MM.1S (cell line): ENCODE results near the gene SETD9.

Source experiments
- DNase-seq: peaks from one replicate; pipeline ENCODE4 v3.0.0-alpha.2; 2015
- H2AFZ ChIP-seq: fragments of 300-600 bp; sonication (generic); 2 replicates; pipeline ENCODE4 v1.6.0; 2016; ENCODE audit warnings: antibody characterized with exemption, low read length
- H3F3A ChIP-seq: fragments of 300-600 bp; sonication (generic); 2 replicates; pipeline ENCODE4 v1.6.1; 2016; ENCODE audit warnings: mild to moderate bottlenecking, antibody characterized with exemption, low read length, moderate library complexity, mixed read lengths; ENCODE audit not compliant: insufficient read depth
- H3K27ac ChIP-seq: fragments of 300-600 bp; sonication (generic); 2 replicates; pipeline ENCODE4 v1.5.1; 2016; ENCODE audit warnings: mild to moderate bottlenecking, low read length
- H3K27me3 ChIP-seq: fragments of 300-600 bp; sonication (generic); replicated peaks from 2 replicates; pipeline ENCODE4 v1.6.0; 2016; ENCODE audit warnings: low read length; ENCODE audit not compliant: insufficient read depth
- H3K36me3 ChIP-seq: fragments of 300-600 bp; sonication (generic); replicated peaks from 2 replicates; pipeline ENCODE4 v1.6.1; 2016; ENCODE audit warnings: mild to moderate bottlenecking, low read length, mixed read lengths; ENCODE audit not compliant: insufficient read depth
- H3K4me1 ChIP-seq: fragments of 300-600 bp; sonication (generic); 2 replicates; pipeline ENCODE4 v1.6.1; 2016; ENCODE audit warnings: low read length, mixed read lengths
- H3K4me2 ChIP-seq: fragments of 300-600 bp; sonication (generic); 2 replicates; pipeline ENCODE4 v1.6.0; 2016; ENCODE audit warnings: low read depth, low read length
- H3K4me3 ChIP-seq: fragments of 300-600 bp; sonication (generic); 2 replicates; pipeline ENCODE4 v1.5.1; 2016; ENCODE audit warnings: low read length, mixed read lengths
- H3K79me2 ChIP-seq: fragments of 300-600 bp; sonication (generic); 2 replicates; pipeline ENCODE4 v1.6.1; 2016; ENCODE audit warnings: mixed run types, low read length, mixed read lengths
- H3K9ac ChIP-seq: fragments of 300-600 bp; sonication (generic); 2 replicates; pipeline ENCODE4 v1.6.1; 2016; ENCODE audit warnings: low read length, mixed read lengths
- H3K9me2 ChIP-seq: fragments of 300-600 bp; sonication (generic); replicated peaks from 2 replicates; pipeline ENCODE4 v1.6.1; 2016; ENCODE audit warnings: mild to moderate bottlenecking, low read length, mixed read lengths; ENCODE audit not compliant: insufficient read depth
- H3K9me3 ChIP-seq: fragments of 300-600 bp; sonication (generic); replicated peaks from 2 replicates; pipeline ENCODE4 v1.6.1; 2016; ENCODE audit warnings: mild to moderate bottlenecking, low read length, mixed read lengths; ENCODE audit not compliant: insufficient read depth
- H4K20me1 ChIP-seq: fragments of 300-600 bp; sonication (generic); 2 replicates; pipeline ENCODE4 v1.6.1; 2016; ENCODE audit warnings: mild to moderate bottlenecking, low read length, moderate library complexity, mixed read lengths; ENCODE audit not compliant: insufficient read depth
- CTCF ChIP-seq: fragments of 300-600 bp; sonication (generic); IDR thresholded peaks from 2 replicates; pipeline ENCODE4 v1.5.1; 2016; ENCODE audit warnings: antibody characterized with exemption, low read length, mixed read lengths
- EZH2 ChIP-seq: fragments of 300-600 bp; sonication (generic); optimal IDR thresholded peaks from 2 replicates; pipeline ENCODE3; 2017; ENCODE audit warnings: low read depth, mild to moderate bottlenecking, antibody characterized with exemption, low read length, mixed read lengths
- EZH2phosphoT487 ChIP-seq: fragments of 300-600 bp; sonication (generic); IDR thresholded peaks from 2 replicates; pipeline ENCODE4 v1.6.1; 2018; ENCODE audit warnings: antibody characterized with exemption, low read length

Gene SETD9

DNA sequence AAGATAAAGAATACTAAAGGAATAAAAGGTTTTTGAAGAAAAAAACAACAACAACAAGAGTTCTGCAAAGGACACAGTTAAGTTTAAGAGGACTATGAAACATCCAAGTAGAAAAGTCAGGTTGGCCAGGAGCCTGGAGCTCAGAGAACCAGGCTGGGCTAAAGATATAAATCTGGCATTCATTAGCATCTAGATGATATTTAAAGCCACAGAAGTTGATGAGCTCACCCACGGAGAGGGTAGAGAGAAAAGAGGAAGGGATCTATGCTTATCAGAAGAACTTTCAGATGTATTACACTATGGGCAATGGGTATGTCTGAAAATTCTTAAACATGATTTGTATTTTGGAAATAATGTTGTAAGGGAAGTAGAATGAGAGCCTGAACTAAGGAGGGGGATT lies 32.6 kb downstream of the SETD9 start:
- no peaks in the 10 kb centered on the region for H3K9me2 ChIP-seq
- TF ChIP-seq EZH2phosphoT487 (no peak), EZH2 (no peak), CTCF (no peak)
- peaks cover 18% of the 10 kb centered on the region; the same call in 1 of the 2 replicates for H3K36me3 ChIP-seq
- no peak for DNase-seq
- peaks cover 11% of the 10 kb centered on the region for H3K79me2 ChIP-seq
- H3K4me2 ChIP-seq: no peak overlapping the region
- no peaks in the 10 kb centered on the region for H3K9me3 ChIP-seq
- peaks cover 7% of the 10 kb centered on the region for H3F3A ChIP-seq
- H3K27me3 ChIP-seq: no peaks in the 10 kb centered on the region
- no peak overlapping the region for H3K27ac ChIP-seq
- peaks cover 17% of the 10 kb centered on the region for H3K4me1 ChIP-seq
- H4K20me1 ChIP-seq: no peaks in the 10 kb centered on the region
- no peak overlapping the region for H3K9ac ChIP-seq
- no peak overlapping the region for H3K4me3 ChIP-seq
- no peak overlapping the region for H2AFZ ChIP-seq

GRCh38 chr5:56947052-56947451 lies 37.7 kb downstream of the SETD9 start:
- TF ChIP-seq CTCF: no peak
- TF ChIP-seq EZH2: no peak
- no peak for TF ChIP-seq EZH2phosphoT487
- H3K4me1 ChIP-seq: peaks cover 7% of the 10 kb centered on the region; the same call in 1 of the 2 replicates
- H3K36me3 ChIP-seq: peaks cover 8% of the 10 kb centered on the region; the same call in 1 of the 2 replicates
- H3K4me2 ChIP-seq: no peak overlapping the region
- no peak overlapping the region for H3K4me3 ChIP-seq
- no peaks in the 10 kb centered on the region for H3K9me2 ChIP-seq
- H3K27ac ChIP-seq: no peak overlapping the region
- H3K9ac ChIP-seq: no peak overlapping the region
- H4K20me1 ChIP-seq: no peaks in the 10 kb centered on the region
- no peaks in the 10 kb centered on the region for H3K27me3 ChIP-seq
- peaks cover 16% of the 10 kb centered on the region for H3F3A ChIP-seq
- H3K79me2 ChIP-seq: peaks cover 48% of the 10 kb centered on the region
- no peak overlapping the region for H2AFZ ChIP-seq
- DNase-seq: no peak
- no peaks in the 10 kb centered on the region for H3K9me3 ChIP-seq

DNA sequence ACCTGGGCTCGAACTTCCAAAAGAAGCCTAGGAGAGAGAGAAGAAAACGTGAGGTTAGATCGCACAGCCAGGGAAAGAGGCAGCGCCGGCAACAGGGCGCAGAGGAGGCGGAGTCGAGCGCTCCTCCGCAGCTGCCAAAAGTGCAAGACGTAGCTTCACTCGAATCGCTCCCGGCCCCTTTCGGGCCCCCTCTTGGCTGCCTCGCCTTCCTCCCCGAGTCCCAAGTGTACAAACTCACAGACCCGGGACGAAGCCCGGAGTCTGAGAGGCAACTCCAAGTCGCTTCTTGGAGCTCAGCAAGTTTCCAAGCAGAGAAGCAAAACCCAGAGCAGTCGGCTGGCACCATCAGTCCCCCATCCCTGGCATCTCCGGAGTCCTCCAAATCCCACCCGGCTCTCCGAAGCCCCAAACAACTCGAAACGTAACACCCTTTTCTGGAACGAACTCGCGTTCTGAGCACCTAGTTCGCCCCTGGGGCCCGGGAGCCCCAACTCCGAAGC lies 41.3 kb downstream of the SETD9 start:
- peaks cover 48% of the 10 kb centered on the region for H3K79me2 ChIP-seq
- H3K9me3 ChIP-seq: no peaks in the 10 kb centered on the region
- H3K27ac ChIP-seq: peak overlapping the region; percentile 48; the same call in 1 of the 2 replicates
- peaks cover 7% of the 10 kb centered on the region; the same call in 1 of the 2 replicates for H3K4me1 ChIP-seq
- peak overlapping the region; percentile 49 for H2AFZ ChIP-seq
- no peaks in the 10 kb centered on the region for H4K20me1 ChIP-seq
- H3K27me3 ChIP-seq: no peaks in the 10 kb centered on the region
- peak overlapping the region; percentile 81 for H3K4me3 ChIP-seq
- DNase-seq: peak; percentile 70
- peaks cover 5% of the 10 kb centered on the region; the same call in 1 of the 2 replicates for H3K36me3 ChIP-seq
- peak overlapping the region; percentile 83 for H3K4me2 ChIP-seq
- H3F3A ChIP-seq: peaks cover 16% of the 10 kb centered on the region
- TF ChIP-seq EZH2phosphoT487 (no peak), CTCF (no peak), EZH2 (no peak)
- H3K9me2 ChIP-seq: no peaks in the 10 kb centered on the region
- H3K9ac ChIP-seq: peak overlapping the region; percentile 73; the same call in 1 of the 2 replicates
